ENCODE results near the gene DSTYK. TPM values are rescaled to one million over a fixed set of nuclear protein-coding genes. Genes with fewer than 3 reads are reported as not detected.
A peak's percentile ranks its signal among the peaks of the same experiment; 100 is the strongest.

The DSTYK gene
- total and polyA plus RNA-seq, 7 experiments from 2014 or later: 6.4 to 18.5 (median 11.8) TPM

DNA sequence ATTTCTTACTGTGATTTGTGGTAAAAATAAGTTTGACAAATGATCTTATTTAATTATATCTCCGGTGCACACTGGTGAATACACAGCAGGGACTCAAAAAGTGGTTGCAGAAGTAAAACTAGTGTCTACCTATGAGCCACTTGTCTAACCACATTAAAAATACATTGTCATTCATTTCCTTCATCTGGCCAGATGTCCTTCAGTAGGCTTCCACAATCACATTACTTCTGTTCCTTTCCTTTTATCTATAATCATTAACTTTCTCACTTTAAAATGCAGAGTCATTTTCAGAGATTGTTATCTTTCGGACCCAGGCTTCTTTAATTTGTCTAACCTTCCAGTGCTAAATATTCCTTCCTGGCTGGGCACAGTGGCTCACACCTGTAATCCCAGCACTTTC lies 92.8 kb downstream of the DSTYK start:
- no peaks in the 10 kb centered on the region for H3K9me3 Mint-ChIP-seq
- ATAC-seq: no peak
- peaks cover 35 to 72% (median 66%) of the 10 kb centered on the region in 7 donors for H3K4me1 Mint-ChIP-seq
- Histone ChIP-seq H3K4me1 (ENCODE audit: control insufficient read depth in 2 of 2, insufficient read depth in 2 of 2, low read length in 2 of 2) (peaks cover 18 to 24% of the 10 kb centered on the region in 2 donors), H3K27ac (ENCODE audit: low read depth, low read length) (no peak overlapping the region), H3K27me3 (ENCODE audit: control insufficient read depth in 2 of 2, insufficient read depth in 2 of 2, low read length in 2 of 2) (no peaks in the 10 kb centered on the region), H3K36me3 (ENCODE audit: control insufficient read depth in 2 of 3, insufficient read depth in 3 of 3, low read length in 3 of 3) (peaks cover 0 to 27% (median 6%) of the 10 kb centered on the region in 3 experiments), H3K9me3 (ENCODE audit: control insufficient read depth in 2 of 3, low read length in 3 of 3) (no peaks in the 10 kb centered on the region), H3K4me3 (ENCODE audit: low read length) (no peak overlapping the region)
- peak overlapping the region in 8 of 10 donors; percentile 2 to 96 (median 35) for H3K4me3 Mint-ChIP-seq
- no peaks in the 10 kb centered on the region for H3K27me3 Mint-ChIP-seq
- H3K36me3 Mint-ChIP-seq: peaks cover 0 to 12% (median 5%) of the 10 kb centered on the region in 5 donors
- CTCF ChIA-PET: no interaction called here
- POLR2A ChIA-PET: no interaction called here
- intact Hi-C loops (cut with micrococcal nuclease): no loop called here
- no peak for DNase-seq
- H3K27ac Mint-ChIP-seq: peak overlapping the region in 1 of 9 donors; percentile 75

DNA sequence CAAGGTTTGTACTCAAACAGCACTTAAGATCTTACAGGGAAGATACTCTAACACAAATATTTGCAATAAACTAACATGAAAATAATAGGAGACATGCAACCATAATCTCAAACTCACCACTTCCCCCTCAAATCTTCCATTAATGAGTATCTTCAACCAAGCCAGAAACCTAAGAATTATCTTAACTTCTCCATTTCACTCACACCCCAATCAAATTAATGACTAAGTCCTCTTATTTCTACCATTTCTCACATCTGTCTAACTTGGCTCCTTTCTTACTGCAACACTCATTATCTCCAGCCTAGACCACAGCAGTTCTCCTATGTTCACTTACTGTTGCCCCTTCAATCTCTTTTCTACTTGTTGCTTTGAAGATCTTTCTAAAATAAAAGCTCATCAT lies 100.1 kb downstream of the DSTYK start:
- peaks cover 2 to 39% (median 36%) of the 10 kb centered on the region in 7 donors for H3K4me1 Mint-ChIP-seq
- H3K27me3 Mint-ChIP-seq: no peaks in the 10 kb centered on the region
- H3K4me1 ChIP-seq (ENCODE audit: control insufficient read depth in 2 of 2, insufficient read depth in 2 of 2, low read length in 2 of 2): no peaks in the 10 kb centered on the region
- H3K9me3 ChIP-seq (ENCODE audit: control insufficient read depth in 2 of 3, low read length in 3 of 3): no peaks in the 10 kb centered on the region
- DNase-seq (no peak), ATAC-seq (no peak)
- POLR2A ChIA-PET: no interaction called here
- CTCF ChIA-PET: interaction anchor here (1.0 kb wide), 1 partner anchor 10 kb away, joined by 3 read pairs; the partner anchor contains the start of gene RBBP5
- H3K9me3 Mint-ChIP-seq: no peaks in the 10 kb centered on the region
- peaks cover 10 to 37% (median 20%) of the 10 kb centered on the region in 5 donors for H3K36me3 Mint-ChIP-seq
- no peaks in the 10 kb centered on the region for H3K27me3 ChIP-seq (ENCODE audit: control insufficient read depth in 2 of 2, insufficient read depth in 2 of 2, low read length in 2 of 2)
- intact Hi-C loops (cut with micrococcal nuclease): no loop called here
- peaks cover 6 to 62% (median 7%) of the 10 kb centered on the region in 3 experiments for H3K36me3 ChIP-seq (ENCODE audit: control insufficient read depth in 2 of 3, insufficient read depth in 3 of 3, low read length in 3 of 3)
- no peak overlapping the region for H3K4me3 Mint-ChIP-seq
- H3K4me3 ChIP-seq (ENCODE audit: low read length): no peak overlapping the region
- H3K27ac Mint-ChIP-seq: no peak overlapping the region
- no peak overlapping the region for H3K27ac ChIP-seq (ENCODE audit: low read depth, low read length)

- H3K4me1 Mint-ChIP-seq: peaks cover 2 to 35% (median 25%) of the 10 kb centered on the region in 7 donors
- no peak overlapping the region for H3K4me3 ChIP-seq (ENCODE audit: low read length)
- no peaks in the 10 kb centered on the region for H3K9me3 ChIP-seq (ENCODE audit: control insufficient read depth in 2 of 3, low read length in 3 of 3)
- no peak overlapping the region for H3K27ac Mint-ChIP-seq
- no peaks in the 10 kb centered on the region for H3K27me3 Mint-ChIP-seq
- H3K27me3 ChIP-seq (ENCODE audit: control insufficient read depth in 2 of 2, insufficient read depth in 2 of 2, low read length in 2 of 2): no peaks in the 10 kb centered on the region
- intact Hi-C loops (cut with micrococcal nuclease): loop anchor here in 1 of 2 donors (5.0 kb wide), 1 partner anchor 33 kb away; no protein-coding TSS in a partner anchor
- no peak overlapping the region for H3K27ac ChIP-seq (ENCODE audit: low read depth, low read length)
- ChIA-PET POLR2A (interaction anchor here (0.7 to 1.8 kb wide), 3 partner anchors 12 to 162 kb away, joined by 3 to 9 read pairs (median 4); partner anchors contain the start of gene RBBP5), CTCF (no interaction called here)
- ATAC-seq (no peak), DNase-seq (no peak)
- H3K36me3 Mint-ChIP-seq: peaks cover 19 to 48% (median 30%) of the 10 kb centered on the region in 5 donors
- H3K4me3 Mint-ChIP-seq: no peak overlapping the region
- H3K9me3 Mint-ChIP-seq: no peaks in the 10 kb centered on the region
- no peaks in the 10 kb centered on the region for H3K4me1 ChIP-seq (ENCODE audit: control insufficient read depth in 2 of 2, insufficient read depth in 2 of 2, low read length in 2 of 2)
- H3K36me3 ChIP-seq (ENCODE audit: control insufficient read depth in 2 of 3, insufficient read depth in 3 of 3, low read length in 3 of 3): peaks cover 10 to 64% (median 18%) of the 10 kb centered on the region in 3 experiments
Observed at GRCh38 chr1:205109711-205110110, 101.8 kb downstream of the DSTYK start.

GRCh38 chr1:205109269-205109668 lies 102.2 kb downstream of the DSTYK start:
- Histone ChIP-seq H3K27ac (ENCODE audit: low read depth, low read length) (no peak overlapping the region), H3K27me3 (ENCODE audit: control insufficient read depth in 2 of 2, insufficient read depth in 2 of 2, low read length in 2 of 2) (no peaks in the 10 kb centered on the region), H3K9me3 (ENCODE audit: control insufficient read depth in 2 of 3, low read length in 3 of 3) (no peaks in the 10 kb centered on the region), H3K4me1 (ENCODE audit: control insufficient read depth in 2 of 2, insufficient read depth in 2 of 2, low read length in 2 of 2) (no peaks in the 10 kb centered on the region), H3K36me3 (ENCODE audit: control insufficient read depth in 2 of 3, insufficient read depth in 3 of 3, low read length in 3 of 3) (peaks cover 10 to 64% (median 18%) of the 10 kb centered on the region in 3 experiments), H3K4me3 (ENCODE audit: low read length) (no peak overlapping the region)
- ATAC-seq (no peak), DNase-seq (no peak)
- H3K36me3 Mint-ChIP-seq: peaks cover 19 to 51% (median 32%) of the 10 kb centered on the region in 5 donors
- ChIA-PET CTCF (no interaction called here), POLR2A (interaction anchor here (0.7 to 1.8 kb wide), 2 partner anchors 12 to 114 kb away, joined by 4 to 9 read pairs; partner anchors contain the start of gene RBBP5)
- H3K9me3 Mint-ChIP-seq: no peaks in the 10 kb centered on the region
- intact Hi-C loops (cut with micrococcal nuclease): loop anchor here in 1 of 2 donors (5.0 kb wide), 1 partner anchor 33 kb away; no protein-coding TSS in a partner anchor
- peak overlapping the region in 1 of 9 donors; percentile 72 for H3K27ac Mint-ChIP-seq
- no peaks in the 10 kb centered on the region for H3K27me3 Mint-ChIP-seq
- no peak overlapping the region for H3K4me3 Mint-ChIP-seq
- peaks cover 2 to 35% (median 25%) of the 10 kb centered on the region in 7 donors for H3K4me1 Mint-ChIP-seq

- Mint-ChIP-seq H3K27ac (peak overlapping the region in 1 of 9 donors; percentile 78), H3K4me3 (no peak overlapping the region), H3K36me3 (peaks cover 26 to 57% (median 37%) of the 10 kb centered on the region in 5 donors), H3K27me3 (no peaks in the 10 kb centered on the region), H3K4me1 (peaks cover 2 to 35% (median 25%) of the 10 kb centered on the region in 7 donors), H3K9me3 (no peaks in the 10 kb centered on the region)
- H3K27me3 ChIP-seq (ENCODE audit: control insufficient read depth in 2 of 2, insufficient read depth in 2 of 2, low read length in 2 of 2): no peaks in the 10 kb centered on the region
- no peak for ATAC-seq
- no peaks in the 10 kb centered on the region for H3K4me1 ChIP-seq (ENCODE audit: control insufficient read depth in 2 of 2, insufficient read depth in 2 of 2, low read length in 2 of 2)
- peaks cover 12 to 65% (median 15%) of the 10 kb centered on the region in 3 experiments for H3K36me3 ChIP-seq (ENCODE audit: control insufficient read depth in 2 of 3, insufficient read depth in 3 of 3, low read length in 3 of 3)
- no peak overlapping the region for H3K4me3 ChIP-seq (ENCODE audit: low read length)
- no peaks in the 10 kb centered on the region for H3K9me3 ChIP-seq (ENCODE audit: control insufficient read depth in 2 of 3, low read length in 3 of 3)
- H3K27ac ChIP-seq (ENCODE audit: low read depth, low read length): no peak overlapping the region
- ChIA-PET CTCF (no interaction called here), POLR2A (interaction anchor here (1.8 kb wide), 1 partner anchor 13 kb away, joined by 9 read pairs; the partner anchor contains the start of gene RBBP5)
- DNase-seq: no peak
- intact Hi-C loops (cut with micrococcal nuclease): loop anchor here in 1 of 2 donors (5.0 kb wide), 1 partner anchor 34 kb away; no protein-coding TSS in a partner anchor
Observed at GRCh38 chr1:205108464-205108863, 103.0 kb downstream of the DSTYK start.

GRCh38 chr1:205107327-205107726 lies 104.2 kb downstream of the DSTYK start:
- Mint-ChIP-seq H3K27me3 (no peaks in the 10 kb centered on the region), H3K27ac (peak overlapping the region in 1 of 9 donors; percentile 40), H3K36me3 (peaks cover 25 to 59% (median 38%) of the 10 kb centered on the region in 5 donors), H3K4me1 (peaks cover 2 to 32% (median 25%) of the 10 kb centered on the region in 7 donors), H3K4me3 (no peak overlapping the region), H3K9me3 (no peaks in the 10 kb centered on the region)
- Histone ChIP-seq H3K9me3 (ENCODE audit: control insufficient read depth in 2 of 3, low read length in 3 of 3) (no peaks in the 10 kb centered on the region), H3K36me3 (ENCODE audit: control insufficient read depth in 2 of 3, insufficient read depth in 3 of 3, low read length in 3 of 3) (peaks cover 15 to 70% (median 16%) of the 10 kb centered on the region in 3 experiments), H3K27ac (ENCODE audit: low read depth, low read length) (no peak overlapping the region), H3K27me3 (ENCODE audit: control insufficient read depth in 2 of 2, insufficient read depth in 2 of 2, low read length in 2 of 2) (no peaks in the 10 kb centered on the region), H3K4me3 (ENCODE audit: low read length) (no peak overlapping the region), H3K4me1 (ENCODE audit: control insufficient read depth in 2 of 2, insufficient read depth in 2 of 2, low read length in 2 of 2) (no peaks in the 10 kb centered on the region)
- POLR2A ChIA-PET: no interaction called here
- CTCF ChIA-PET: no interaction called here
- DNase-seq: no peak
- no peak for ATAC-seq
- intact Hi-C loops (cut with micrococcal nuclease): loop anchor here in 1 of 2 donors (5.0 kb wide), 1 partner anchor 35 kb away; no protein-coding TSS in a partner anchor

Data from naive thymus-derived CD4-positive, alpha-beta T cell (primary cell).